ENCODE data around the gene CCDC148.
A peak's percentile ranks its signal among the peaks of the same experiment; 100 is the strongest.

The CCDC148 gene

GRCh38 chr2:158266111-158266510 is 190.4 kb downstream of the CCDC148 start:
- H3K27me3 ChIP-seq (ENCODE audit: insufficient read depth, insufficient read length) = no peaks in the 10 kb centered on the region
- no peak for TF ChIP-seq SUZ12 (IDR thresholded peaks at IDR 0.05; ENCODE audit: extremely low read depth, insufficient read depth, insufficient read length)
- TF ChIP-seq YY1 (IDR thresholded peaks at IDR 0.05; ENCODE audit: insufficient read depth, insufficient read length) = no peak
- no peak for TF ChIP-seq ZNF274 (IDR thresholded peaks at IDR 0.05; ENCODE audit: low read depth, low read length)
- H3K9ac ChIP-seq (ENCODE audit: insufficient read length, low read depth) = no peak overlapping the region
- H3K36me3 ChIP-seq (ENCODE audit: insufficient read depth, insufficient read length, low read length) = no peaks in the 10 kb centered on the region
- H3K9me3 ChIP-seq (ENCODE audit: insufficient read depth, low read length) = no peaks in the 10 kb centered on the region
- H3K4me3 ChIP-seq (ENCODE audit: insufficient read length, low read depth) = no peak overlapping the region
- DNase-seq (ENCODE audit: low read depth, low spot score) = no peak
- no peaks in the 10 kb centered on the region for H3K4me1 ChIP-seq (ENCODE audit: insufficient read depth, insufficient read length)

GRCh38 chr2:158255257-158255656 is 201.3 kb downstream of the CCDC148 start:
- H3K36me3 ChIP-seq (ENCODE audit: insufficient read depth, insufficient read length, low read length) = no peaks in the 10 kb centered on the region
- H3K4me3 ChIP-seq (ENCODE audit: insufficient read length, low read depth) = no peak overlapping the region
- H3K9ac ChIP-seq (ENCODE audit: insufficient read length, low read depth) = no peak overlapping the region
- DNase-seq (ENCODE audit: low read depth, low spot score) = no peak
- H3K4me1 ChIP-seq (ENCODE audit: insufficient read depth, insufficient read length) = no peaks in the 10 kb centered on the region
- TF ChIP-seq ZNF274 (IDR thresholded peaks at IDR 0.05; ENCODE audit: low read depth, low read length) = no peak
- no peak for TF ChIP-seq YY1 (IDR thresholded peaks at IDR 0.05; ENCODE audit: insufficient read depth, insufficient read length)
- TF ChIP-seq SUZ12 (IDR thresholded peaks at IDR 0.05; ENCODE audit: extremely low read depth, insufficient read depth, insufficient read length) = no peak
- H3K9me3 ChIP-seq (ENCODE audit: insufficient read depth, low read length) = no peaks in the 10 kb centered on the region
- H3K27me3 ChIP-seq (ENCODE audit: insufficient read depth, insufficient read length) = no peaks in the 10 kb centered on the region

GRCh38 chr2:158253170-158253569 is 203.4 kb downstream of the CCDC148 start:
- no peaks in the 10 kb centered on the region for H3K9me3 ChIP-seq (ENCODE audit: insufficient read depth, low read length)
- H3K36me3 ChIP-seq (ENCODE audit: insufficient read depth, insufficient read length, low read length) = no peaks in the 10 kb centered on the region
- TF ChIP-seq YY1 (IDR thresholded peaks at IDR 0.05; ENCODE audit: insufficient read depth, insufficient read length) (no peak), SUZ12 (IDR thresholded peaks at IDR 0.05; ENCODE audit: extremely low read depth, insufficient read depth, insufficient read length) (no peak), ZNF274 (IDR thresholded peaks at IDR 0.05; ENCODE audit: low read depth, low read length) (no peak)
- DNase-seq (ENCODE audit: low read depth, low spot score) = no peak
- H3K27me3 ChIP-seq (ENCODE audit: insufficient read depth, insufficient read length) = no peaks in the 10 kb centered on the region
- H3K4me3 ChIP-seq (ENCODE audit: insufficient read length, low read depth) = no peak overlapping the region
- no peaks in the 10 kb centered on the region for H3K4me1 ChIP-seq (ENCODE audit: insufficient read depth, insufficient read length)
- H3K9ac ChIP-seq (ENCODE audit: insufficient read length, low read depth) = no peak overlapping the region

- no peaks in the 10 kb centered on the region for H3K4me1 ChIP-seq (ENCODE audit: insufficient read depth, insufficient read length)
- no peaks in the 10 kb centered on the region for H3K9me3 ChIP-seq (ENCODE audit: insufficient read depth, low read length)
- H3K27me3 ChIP-seq (ENCODE audit: insufficient read depth, insufficient read length) = no peaks in the 10 kb centered on the region
- TF ChIP-seq SUZ12 (IDR thresholded peaks at IDR 0.05; ENCODE audit: extremely low read depth, insufficient read depth, insufficient read length) = no peak
- no peak for TF ChIP-seq ZNF274 (IDR thresholded peaks at IDR 0.05; ENCODE audit: low read depth, low read length)
- no peak for TF ChIP-seq YY1 (IDR thresholded peaks at IDR 0.05; ENCODE audit: insufficient read depth, insufficient read length)
- H3K36me3 ChIP-seq (ENCODE audit: insufficient read depth, insufficient read length, low read length) = no peaks in the 10 kb centered on the region
- H3K4me3 ChIP-seq (ENCODE audit: insufficient read length, low read depth) = no peak overlapping the region
- no peak for DNase-seq (ENCODE audit: low read depth, low spot score)
- H3K9ac ChIP-seq (ENCODE audit: insufficient read length, low read depth) = no peak overlapping the region
These were observed 205.2 kb downstream of the CCDC148 start for GRCh38 chr2:158251356-158251755.

- Histone ChIP-seq H3K4me3 (ENCODE audit: insufficient read length, low read depth) (no peak overlapping the region), H3K4me1 (ENCODE audit: insufficient read depth, insufficient read length) (no peaks in the 10 kb centered on the region), H3K9ac (ENCODE audit: insufficient read length, low read depth) (no peak overlapping the region), H3K27me3 (ENCODE audit: insufficient read depth, insufficient read length) (no peaks in the 10 kb centered on the region), H3K9me3 (ENCODE audit: insufficient read depth, low read length) (no peaks in the 10 kb centered on the region), H3K36me3 (ENCODE audit: insufficient read depth, insufficient read length, low read length) (no peaks in the 10 kb centered on the region)
- peak; percentile 15 for DNase-seq (ENCODE audit: low read depth, low spot score)
- no peak for TF ChIP-seq SUZ12 (IDR thresholded peaks at IDR 0.05; ENCODE audit: extremely low read depth, insufficient read depth, insufficient read length)
These were observed 213.2 kb downstream of the CCDC148 start for GRCh38 chr2:158243392-158243791.

- H3K27me3 ChIP-seq (ENCODE audit: insufficient read depth, insufficient read length) = no peaks in the 10 kb centered on the region
- H3K4me3 ChIP-seq (ENCODE audit: insufficient read length, low read depth) = no peak overlapping the region
- no peak for TF ChIP-seq ZNF274 (IDR thresholded peaks at IDR 0.05; ENCODE audit: low read depth, low read length)
- no peak for DNase-seq (ENCODE audit: low read depth, low spot score)
- H3K4me1 ChIP-seq (ENCODE audit: insufficient read depth, insufficient read length) = no peaks in the 10 kb centered on the region
- no peak overlapping the region for H3K9ac ChIP-seq (ENCODE audit: insufficient read length, low read depth)
- no peaks in the 10 kb centered on the region for H3K9me3 ChIP-seq (ENCODE audit: insufficient read depth, low read length)
- no peaks in the 10 kb centered on the region for H3K36me3 ChIP-seq (ENCODE audit: insufficient read depth, insufficient read length, low read length)
These were observed 214.3 kb downstream of the CCDC148 start for GRCh38 chr2:158242280-158242679.

GRCh38 chr2:158240975-158241374 is 215.6 kb downstream of the CCDC148 start:
- H3K27me3 ChIP-seq (ENCODE audit: insufficient read depth, insufficient read length) = no peaks in the 10 kb centered on the region
- H3K9ac ChIP-seq (ENCODE audit: insufficient read length, low read depth) = no peak overlapping the region
- no peaks in the 10 kb centered on the region for H3K36me3 ChIP-seq (ENCODE audit: insufficient read depth, insufficient read length, low read length)
- H3K4me1 ChIP-seq (ENCODE audit: insufficient read depth, insufficient read length) = no peaks in the 10 kb centered on the region
- no peak for DNase-seq (ENCODE audit: low read depth, low spot score)
- no peaks in the 10 kb centered on the region for H3K9me3 ChIP-seq (ENCODE audit: insufficient read depth, low read length)
- no peak for TF ChIP-seq YY1 (IDR thresholded peaks at IDR 0.05; ENCODE audit: insufficient read depth, insufficient read length)
- no peak overlapping the region for H3K4me3 ChIP-seq (ENCODE audit: insufficient read length, low read depth)

- no peaks in the 10 kb centered on the region for H3K36me3 ChIP-seq (ENCODE audit: insufficient read depth, insufficient read length, low read length)
- H3K9ac ChIP-seq (ENCODE audit: insufficient read length, low read depth) = no peak overlapping the region
- no peak overlapping the region for H3K4me3 ChIP-seq (ENCODE audit: insufficient read length, low read depth)
- no peak for DNase-seq (ENCODE audit: low read depth, low spot score)
- no peaks in the 10 kb centered on the region for H3K4me1 ChIP-seq (ENCODE audit: insufficient read depth, insufficient read length)
- TF ChIP-seq SUZ12 (IDR thresholded peaks at IDR 0.05; ENCODE audit: extremely low read depth, insufficient read depth, insufficient read length) = no peak
- H3K9me3 ChIP-seq (ENCODE audit: insufficient read depth, low read length) = no peaks in the 10 kb centered on the region
- no peaks in the 10 kb centered on the region for H3K27me3 ChIP-seq (ENCODE audit: insufficient read depth, insufficient read length)
These were observed 217.3 kb downstream of the CCDC148 start for GRCh38 chr2:158239271-158239670.
